Measurements from ENCODE around the gene GPC5. TPM values are rescaled to one million over a fixed set of nuclear protein-coding genes. Genes with fewer than 3 reads are reported as not detected.

GPC5 gene
- total RNA-seq, 1 donor from 2014 or later: 8.7 TPM

DNA sequence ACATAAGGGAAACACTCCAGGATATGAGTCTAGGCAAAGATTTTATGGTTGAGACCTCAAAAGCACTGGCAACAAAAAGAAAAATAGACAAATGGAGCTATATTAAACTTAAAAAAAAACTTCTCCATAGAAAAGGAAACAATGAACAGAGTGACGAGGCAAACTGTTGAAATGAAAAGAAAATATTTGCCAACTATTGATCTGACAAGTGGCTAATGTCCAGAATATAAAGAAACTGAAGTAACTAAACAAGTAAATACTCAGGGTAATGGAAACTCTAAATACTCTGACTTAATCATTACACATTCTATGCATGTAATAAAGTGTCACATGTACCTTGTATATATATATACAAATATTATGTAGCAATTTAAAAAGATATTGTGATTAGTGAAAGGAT lies 562.5 kb downstream of the GPC5 start:
- Histone ChIP-seq H3K27me3 (ENCODE audit: low read depth) (no peaks in the 10 kb centered on the region), H3K9me3 (no peaks in the 10 kb centered on the region), H3K36me3 (no peaks in the 10 kb centered on the region), H3K4me3 (no peak overlapping the region), H3K27ac (no peak overlapping the region), H3K4me1 (no peaks in the 10 kb centered on the region)
- DNase-seq (no peak), ATAC-seq (no peak)
- TF ChIP-seq, protein P1, sequence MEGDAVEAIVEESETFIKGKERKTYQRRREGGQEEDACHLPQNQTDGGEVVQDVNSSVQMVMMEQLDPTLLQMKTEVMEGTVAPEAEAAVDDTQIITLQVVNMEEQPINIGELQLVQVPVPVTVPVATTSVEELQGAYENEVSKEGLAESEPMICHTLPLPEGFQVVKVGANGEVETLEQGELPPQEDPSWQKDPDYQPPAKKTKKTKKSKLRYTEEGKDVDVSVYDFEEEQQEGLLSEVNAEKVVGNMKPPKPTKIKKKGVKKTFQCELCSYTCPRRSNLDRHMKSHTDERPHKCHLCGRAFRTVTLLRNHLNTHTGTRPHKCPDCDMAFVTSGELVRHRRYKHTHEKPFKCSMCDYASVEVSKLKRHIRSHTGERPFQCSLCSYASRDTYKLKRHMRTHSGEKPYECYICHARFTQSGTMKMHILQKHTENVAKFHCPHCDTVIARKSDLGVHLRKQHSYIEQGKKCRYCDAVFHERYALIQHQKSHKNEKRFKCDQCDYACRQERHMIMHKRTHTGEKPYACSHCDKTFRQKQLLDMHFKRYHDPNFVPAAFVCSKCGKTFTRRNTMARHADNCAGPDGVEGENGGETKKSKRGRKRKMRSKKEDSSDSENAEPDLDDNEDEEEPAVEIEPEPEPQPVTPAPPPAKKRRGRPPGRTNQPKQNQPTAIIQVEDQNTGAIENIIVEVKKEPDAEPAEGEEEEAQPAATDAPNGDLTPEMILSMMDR (IDR thresholded peaks at IDR 0.05): no peak
- intact Hi-C loops (cut with DNase I): no loop called here

DNA sequence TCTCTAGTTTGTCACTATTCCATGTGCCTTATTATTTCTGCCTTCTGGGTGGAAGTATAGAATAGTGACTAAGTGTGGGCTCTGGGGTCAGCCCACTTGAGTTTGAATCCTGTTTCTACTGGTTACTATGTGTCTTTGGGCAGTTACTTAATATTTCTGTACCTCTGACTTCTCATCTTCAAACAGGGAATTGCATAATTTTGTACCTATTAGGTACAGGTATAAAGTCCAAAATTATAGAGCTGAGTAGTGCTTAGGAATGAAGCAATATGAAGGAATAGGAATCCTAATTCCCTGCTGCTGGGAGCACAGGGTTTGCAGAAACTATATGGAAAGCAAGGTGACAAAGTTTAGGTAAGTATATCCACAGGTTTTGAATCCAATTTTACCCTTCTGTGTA lies 564.5 kb downstream of the GPC5 start:
- Histone ChIP-seq H3K9me3 (no peaks in the 10 kb centered on the region), H3K36me3 (no peaks in the 10 kb centered on the region), H3K4me3 (no peak overlapping the region), H3K27me3 (ENCODE audit: low read depth) (no peaks in the 10 kb centered on the region), H3K4me1 (no peaks in the 10 kb centered on the region), H3K27ac (no peak overlapping the region)
- ATAC-seq (no peak), DNase-seq (no peak)
- TF ChIP-seq, protein P1 (IDR thresholded peaks at IDR 0.05): no peak
- intact Hi-C loops (cut with DNase I): no loop called here

DNA sequence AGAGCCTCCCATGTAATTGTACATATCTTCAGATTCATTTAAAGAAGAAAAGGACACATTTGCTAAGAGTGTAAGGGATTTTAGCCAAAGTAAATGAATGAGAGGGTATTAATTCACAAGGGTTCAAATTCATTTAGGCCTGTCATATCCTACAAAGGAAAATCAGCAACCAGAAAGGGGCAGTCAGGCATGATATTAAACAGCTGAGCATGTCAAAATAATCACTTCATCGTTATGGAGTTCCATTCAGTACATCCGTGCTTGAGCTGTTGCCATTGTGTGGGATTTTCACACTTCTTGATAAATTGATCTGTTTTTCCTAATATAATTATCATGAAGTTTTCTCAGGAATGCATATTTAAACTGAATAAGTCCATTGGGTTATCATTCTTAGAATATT lies 567.1 kb downstream of the GPC5 start:
- Histone ChIP-seq H3K36me3 (no peaks in the 10 kb centered on the region), H3K27me3 (ENCODE audit: low read depth) (no peaks in the 10 kb centered on the region), H3K4me1 (no peaks in the 10 kb centered on the region), H3K4me3 (no peak overlapping the region), H3K27ac (no peak overlapping the region), H3K9me3 (no peaks in the 10 kb centered on the region)
- ATAC-seq (no peak), DNase-seq (no peak)
- TF ChIP-seq, protein P1 (IDR thresholded peaks at IDR 0.05): no peak
- intact Hi-C loops (cut with DNase I): no loop called here

DNA sequence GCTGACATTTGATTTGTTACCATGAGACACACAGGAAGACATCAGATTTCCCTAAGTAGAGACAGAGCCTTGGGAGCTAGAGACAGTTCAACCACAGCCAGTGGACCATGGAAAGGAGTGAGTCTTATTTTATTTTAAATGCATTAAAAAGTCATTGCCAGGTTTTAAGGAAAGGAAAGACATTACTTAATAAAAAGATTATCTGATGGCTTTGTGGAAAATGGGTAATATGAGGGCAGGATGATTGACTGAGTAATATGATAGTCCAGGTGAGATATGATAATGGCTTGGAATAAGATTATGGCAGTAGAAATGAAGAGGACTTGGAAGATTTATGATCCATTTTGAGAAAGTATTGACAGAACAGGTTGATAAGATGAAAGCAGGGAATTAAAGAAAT lies 580.1 kb downstream of the GPC5 start:
- ATAC-seq: no peak
- no peak overlapping the region for H3K4me3 ChIP-seq
- H3K9me3 ChIP-seq: no peaks in the 10 kb centered on the region
- H3K27ac ChIP-seq: no peak overlapping the region
- intact Hi-C loops (cut with DNase I): no loop called here
- H3K36me3 ChIP-seq: no peaks in the 10 kb centered on the region
- TF ChIP-seq, protein P1 (IDR thresholded peaks at IDR 0.05): no peak
- H3K27me3 ChIP-seq (ENCODE audit: low read depth): no peaks in the 10 kb centered on the region
- no peaks in the 10 kb centered on the region for H3K4me1 ChIP-seq
- no peak for DNase-seq

DNA sequence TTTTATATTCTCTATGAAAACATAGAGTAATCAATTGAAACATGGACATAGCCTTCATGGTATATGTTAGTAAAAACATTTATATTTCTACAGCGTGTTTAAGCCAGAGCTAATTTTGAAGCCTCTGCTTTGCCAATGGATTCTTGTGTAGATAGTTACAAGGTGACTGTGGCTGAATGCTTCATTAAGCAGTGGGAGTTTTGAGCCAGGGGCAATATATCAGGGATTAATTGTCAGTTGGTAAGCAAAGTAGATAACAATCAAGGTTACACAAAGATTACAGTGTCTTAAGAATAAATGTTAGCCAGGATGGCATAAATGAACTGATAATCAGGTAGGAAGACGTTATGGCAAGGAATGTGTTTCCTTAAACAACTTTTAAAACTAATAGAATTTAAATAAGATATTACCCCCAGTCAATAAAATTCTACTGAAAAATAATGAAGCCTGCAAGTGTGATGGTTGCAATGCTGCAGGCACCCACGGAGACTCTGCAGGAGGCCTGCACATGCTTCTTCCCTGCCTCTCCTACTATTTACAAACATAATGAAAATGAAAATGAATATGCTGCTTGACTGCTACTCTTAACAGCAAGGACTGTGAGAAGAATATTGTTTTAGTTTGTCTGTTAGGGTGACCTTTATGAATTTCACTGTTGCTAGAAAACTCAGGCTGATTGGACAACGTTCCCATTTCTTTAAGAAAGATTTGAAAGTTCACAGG lies 588.5 kb downstream of the GPC5 start:
- Histone ChIP-seq H3K9me3 (no peaks in the 10 kb centered on the region), H3K36me3 (no peaks in the 10 kb centered on the region), H3K4me3 (no peak overlapping the region), H3K4me1 (no peaks in the 10 kb centered on the region), H3K27me3 (ENCODE audit: low read depth) (no peaks in the 10 kb centered on the region), H3K27ac (no peak overlapping the region)
- no peak for DNase-seq
- no peak for ATAC-seq
- TF ChIP-seq, protein P1 (IDR thresholded peaks at IDR 0.05): no peak
- intact Hi-C loops (cut with DNase I): no loop called here
